Measurements from ENCODE around the gene PSMD1.
"Not testable (repeated sequence)": the region's sequence is repeated elsewhere in the genome, so short reads cannot be mapped to it uniquely, and the experiment has no call there.

Gene PSMD1

GRCh38 chr2:231094736-231095346, 38.2 kb downstream of the PSMD1 start:
- no peaks in the 10 kb centered on the region; the same call in 1 of the 2 replicates for H3K79me2 ChIP-seq (ENCODE audit: insufficient read depth, low read length)
- H2AFZ ChIP-seq (ENCODE audit: low read depth, low read length, severe bottlenecking), result no peak overlapping the region
- peaks cover 15% of the 10 kb centered on the region; the same call in 1 of the 2 replicates for H3K9me3 ChIP-seq (ENCODE audit: insufficient read depth, low read length)
- H3K4me2 ChIP-seq (ENCODE audit: low read depth, low read length, poor library complexity, severe bottlenecking), result no peak overlapping the region
- H3K4me3 ChIP-seq (ENCODE audit: insufficient read depth, low read length, poor library complexity, severe bottlenecking), result no peak overlapping the region
- no peak overlapping the region for H3K27ac ChIP-seq (ENCODE audit: low read depth, low read length)
- H3K9ac ChIP-seq (ENCODE audit: low read length), result no peak overlapping the region
- no peaks in the 10 kb centered on the region for H3F3A ChIP-seq (ENCODE audit: insufficient read depth)
- H3K27me3 ChIP-seq (ENCODE audit: low read length), result no peaks in the 10 kb centered on the region
- TF ChIP-seq EZH2phosphoT487 (conservative IDR thresholded peaks at IDR 0.05; ENCODE audit: low read length), result no peak
- TF ChIP-seq CTCF (IDR thresholded peaks at IDR 0.05; ENCODE audit: insufficient read depth, low read length, poor library complexity, severe bottlenecking), result no peak
- peaks cover 19% of the 10 kb centered on the region for H3K36me3 ChIP-seq (ENCODE audit: low read length)
- H3K9me2 ChIP-seq (replicated peaks; ENCODE audit: insufficient read depth, low read length), result no peaks in the 10 kb centered on the region
- no peaks in the 10 kb centered on the region for H4K20me1 ChIP-seq (ENCODE audit: low read depth, low read length)

DNA sequence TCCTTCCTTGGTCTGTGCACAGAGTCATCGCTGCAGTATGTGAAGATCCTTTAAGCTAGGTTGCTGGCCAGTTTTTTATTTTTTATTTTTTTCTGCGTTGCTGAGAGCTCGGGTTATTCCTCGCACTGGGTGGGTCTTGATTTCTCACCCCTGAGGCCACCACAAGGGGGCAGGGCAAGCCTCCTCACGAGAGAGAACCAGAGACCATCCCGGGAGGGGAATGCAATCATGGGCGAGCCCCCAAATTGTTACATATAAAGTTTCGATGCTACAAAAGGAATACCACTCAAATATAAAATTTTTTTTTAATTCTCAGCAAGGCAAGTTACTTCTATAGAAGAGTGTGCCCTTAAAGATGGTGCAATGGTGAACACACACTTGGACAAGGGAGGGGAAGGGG, 43.3 kb downstream of the PSMD1 start:
- H3K27me3 ChIP-seq (ENCODE audit: low read length), result no peaks in the 10 kb centered on the region
- no peak overlapping the region for H3K4me3 ChIP-seq (ENCODE audit: insufficient read depth, low read length, poor library complexity, severe bottlenecking)
- no peak overlapping the region for H2AFZ ChIP-seq (ENCODE audit: low read depth, low read length, severe bottlenecking)
- TF ChIP-seq EZH2phosphoT487 (conservative IDR thresholded peaks at IDR 0.05; ENCODE audit: low read length), result no peak
- TF ChIP-seq CTCF (IDR thresholded peaks at IDR 0.05; ENCODE audit: insufficient read depth, low read length, poor library complexity, severe bottlenecking), result no peak
- H3K4me2 ChIP-seq (ENCODE audit: low read depth, low read length, poor library complexity, severe bottlenecking), result no peak overlapping the region
- peaks cover 13% of the 10 kb centered on the region; the same call in 1 of the 2 replicates for H3F3A ChIP-seq (ENCODE audit: insufficient read depth)
- peaks cover 20% of the 10 kb centered on the region; the same call in 1 of the 2 replicates for H3K9me3 ChIP-seq (ENCODE audit: insufficient read depth, low read length)
- H3K9me2 ChIP-seq (replicated peaks; ENCODE audit: insufficient read depth, low read length), result no peaks in the 10 kb centered on the region
- no peaks in the 10 kb centered on the region for H4K20me1 ChIP-seq (ENCODE audit: low read depth, low read length)
- H3K36me3 ChIP-seq (ENCODE audit: low read length), result peaks cover 33% of the 10 kb centered on the region
- H3K27ac ChIP-seq (ENCODE audit: low read depth, low read length), result no peak overlapping the region
- no peak overlapping the region for H3K9ac ChIP-seq (ENCODE audit: low read length)
- H3K79me2 ChIP-seq (ENCODE audit: insufficient read depth, low read length), result peaks cover 6% of the 10 kb centered on the region; the same call in 1 of the 2 replicates

GRCh38 chr2:231100321-231100720, 43.7 kb downstream of the PSMD1 start:
- peaks cover 33% of the 10 kb centered on the region for H3K36me3 ChIP-seq (ENCODE audit: low read length)
- peaks cover 13% of the 10 kb centered on the region; the same call in 1 of the 2 replicates for H3F3A ChIP-seq (ENCODE audit: insufficient read depth)
- H2AFZ ChIP-seq (ENCODE audit: low read depth, low read length, severe bottlenecking); H4K20me1 ChIP-seq (ENCODE audit: low read depth, low read length); H3K4me3 ChIP-seq (ENCODE audit: insufficient read depth, low read length, poor library complexity, severe bottlenecking); H3K79me2 ChIP-seq (ENCODE audit: insufficient read depth, low read length); H3K9ac ChIP-seq (ENCODE audit: low read length); H3K4me2 ChIP-seq (ENCODE audit: low read depth, low read length, poor library complexity, severe bottlenecking); H3K27me3 ChIP-seq (ENCODE audit: low read length); H3K27ac ChIP-seq (ENCODE audit: low read depth, low read length); H3K9me2 ChIP-seq (replicated peaks; ENCODE audit: insufficient read depth, low read length): not testable (repeated sequence)
- H3K9me3 ChIP-seq (ENCODE audit: insufficient read depth, low read length), result peaks cover 20% of the 10 kb centered on the region; the same call in 1 of the 2 replicates

DNA sequence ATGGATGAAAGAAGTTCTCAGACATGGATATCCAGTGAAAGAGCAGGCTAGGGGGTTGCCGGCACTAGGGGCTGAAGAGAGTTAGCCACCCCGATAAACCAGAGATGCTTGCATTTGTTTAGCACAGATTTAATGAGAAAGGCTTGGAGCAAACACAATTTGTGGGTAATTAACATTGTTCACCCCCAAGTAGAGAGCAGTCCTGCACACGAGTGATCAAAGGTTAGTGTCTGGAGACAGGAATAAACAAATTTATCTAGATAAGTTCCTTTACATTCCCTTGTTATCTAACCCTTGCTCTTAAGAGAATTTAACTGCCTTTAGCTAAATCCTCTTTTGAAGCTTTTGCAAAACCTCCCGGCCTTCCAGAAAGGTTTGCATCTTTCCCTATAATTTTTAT, 44.3 kb downstream of the PSMD1 start:
- H3K79me2 ChIP-seq (ENCODE audit: insufficient read depth, low read length), result 0 out of 2 replicates have a peak, but pooled peaks cover 6% of the 10 kb centered on the region
- no peak overlapping the region for H2AFZ ChIP-seq (ENCODE audit: low read depth, low read length, severe bottlenecking)
- no peaks in the 10 kb centered on the region for H3K9me2 ChIP-seq (replicated peaks; ENCODE audit: insufficient read depth, low read length)
- H3K27ac ChIP-seq (ENCODE audit: low read depth, low read length), result no peak overlapping the region
- no peak for TF ChIP-seq EZH2phosphoT487 (conservative IDR thresholded peaks at IDR 0.05; ENCODE audit: low read length)
- no peak for TF ChIP-seq CTCF (IDR thresholded peaks at IDR 0.05; ENCODE audit: insufficient read depth, low read length, poor library complexity, severe bottlenecking)
- H3K9ac ChIP-seq (ENCODE audit: low read length), result no peak overlapping the region
- no peak overlapping the region for H3K4me3 ChIP-seq (ENCODE audit: insufficient read depth, low read length, poor library complexity, severe bottlenecking)
- H3K4me2 ChIP-seq (ENCODE audit: low read depth, low read length, poor library complexity, severe bottlenecking), result no peak overlapping the region
- no peaks in the 10 kb centered on the region for H4K20me1 ChIP-seq (ENCODE audit: low read depth, low read length)
- no peaks in the 10 kb centered on the region for H3K27me3 ChIP-seq (ENCODE audit: low read length)
- peaks cover 13% of the 10 kb centered on the region; the same call in 1 of the 2 replicates for H3F3A ChIP-seq (ENCODE audit: insufficient read depth)
- H3K9me3 ChIP-seq (ENCODE audit: insufficient read depth, low read length), result peaks cover 20% of the 10 kb centered on the region; the same call in 1 of the 2 replicates
- peaks cover 33% of the 10 kb centered on the region for H3K36me3 ChIP-seq (ENCODE audit: low read length)
